ENCODE data around the gene SCG2.

The SCG2 gene, protein sequence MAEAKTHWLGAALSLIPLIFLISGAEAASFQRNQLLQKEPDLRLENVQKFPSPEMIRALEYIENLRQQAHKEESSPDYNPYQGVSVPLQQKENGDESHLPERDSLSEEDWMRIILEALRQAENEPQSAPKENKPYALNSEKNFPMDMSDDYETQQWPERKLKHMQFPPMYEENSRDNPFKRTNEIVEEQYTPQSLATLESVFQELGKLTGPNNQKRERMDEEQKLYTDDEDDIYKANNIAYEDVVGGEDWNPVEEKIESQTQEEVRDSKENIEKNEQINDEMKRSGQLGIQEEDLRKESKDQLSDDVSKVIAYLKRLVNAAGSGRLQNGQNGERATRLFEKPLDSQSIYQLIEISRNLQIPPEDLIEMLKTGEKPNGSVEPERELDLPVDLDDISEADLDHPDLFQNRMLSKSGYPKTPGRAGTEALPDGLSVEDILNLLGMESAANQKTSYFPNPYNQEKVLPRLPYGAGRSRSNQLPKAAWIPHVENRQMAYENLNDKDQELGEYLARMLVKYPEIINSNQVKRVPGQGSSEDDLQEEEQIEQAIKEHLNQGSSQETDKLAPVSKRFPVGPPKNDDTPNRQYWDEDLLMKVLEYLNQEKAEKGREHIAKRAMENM

DNA sequence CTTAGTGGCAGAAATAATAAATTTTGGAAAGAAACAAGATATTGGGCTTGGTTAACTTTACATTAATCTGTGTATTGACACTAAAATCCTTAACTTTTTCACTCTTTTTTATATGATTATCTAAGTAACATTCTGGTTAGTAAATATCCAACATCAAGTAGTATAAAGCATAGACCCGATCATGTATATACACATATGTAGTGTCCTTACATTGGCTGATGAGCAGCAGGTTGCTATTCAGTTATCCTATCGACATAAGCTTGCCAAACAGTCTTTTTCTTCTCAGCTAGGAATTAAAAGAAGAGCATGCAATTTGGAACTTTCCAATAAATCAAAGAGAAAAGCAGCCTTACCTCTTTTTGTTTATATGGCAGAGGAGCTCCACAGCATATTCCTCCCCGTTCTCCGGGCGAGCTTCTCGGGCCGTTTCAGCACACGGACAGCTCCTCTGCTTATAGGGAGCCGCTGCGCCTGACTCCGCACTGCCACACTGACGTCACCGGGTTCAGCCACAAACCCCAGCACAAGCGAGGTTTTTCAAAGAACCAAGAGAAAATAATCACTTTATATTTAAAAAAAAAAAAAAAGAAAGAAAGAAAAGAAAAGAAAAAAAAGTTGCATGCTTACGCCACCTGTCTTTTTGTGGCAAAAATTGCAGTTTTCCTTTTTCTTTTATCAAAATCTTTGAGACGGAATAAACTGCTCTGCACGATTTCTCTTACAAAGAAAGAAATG lies at the start of gene SCG2:
TSS of gene SCG2 (minus strand) at position 430 of the 735 bp plus-strand sequence. CDS start 3,079 bp downstream, outside the sequence.
- DNase-seq = peak; percentile 7

DNA sequence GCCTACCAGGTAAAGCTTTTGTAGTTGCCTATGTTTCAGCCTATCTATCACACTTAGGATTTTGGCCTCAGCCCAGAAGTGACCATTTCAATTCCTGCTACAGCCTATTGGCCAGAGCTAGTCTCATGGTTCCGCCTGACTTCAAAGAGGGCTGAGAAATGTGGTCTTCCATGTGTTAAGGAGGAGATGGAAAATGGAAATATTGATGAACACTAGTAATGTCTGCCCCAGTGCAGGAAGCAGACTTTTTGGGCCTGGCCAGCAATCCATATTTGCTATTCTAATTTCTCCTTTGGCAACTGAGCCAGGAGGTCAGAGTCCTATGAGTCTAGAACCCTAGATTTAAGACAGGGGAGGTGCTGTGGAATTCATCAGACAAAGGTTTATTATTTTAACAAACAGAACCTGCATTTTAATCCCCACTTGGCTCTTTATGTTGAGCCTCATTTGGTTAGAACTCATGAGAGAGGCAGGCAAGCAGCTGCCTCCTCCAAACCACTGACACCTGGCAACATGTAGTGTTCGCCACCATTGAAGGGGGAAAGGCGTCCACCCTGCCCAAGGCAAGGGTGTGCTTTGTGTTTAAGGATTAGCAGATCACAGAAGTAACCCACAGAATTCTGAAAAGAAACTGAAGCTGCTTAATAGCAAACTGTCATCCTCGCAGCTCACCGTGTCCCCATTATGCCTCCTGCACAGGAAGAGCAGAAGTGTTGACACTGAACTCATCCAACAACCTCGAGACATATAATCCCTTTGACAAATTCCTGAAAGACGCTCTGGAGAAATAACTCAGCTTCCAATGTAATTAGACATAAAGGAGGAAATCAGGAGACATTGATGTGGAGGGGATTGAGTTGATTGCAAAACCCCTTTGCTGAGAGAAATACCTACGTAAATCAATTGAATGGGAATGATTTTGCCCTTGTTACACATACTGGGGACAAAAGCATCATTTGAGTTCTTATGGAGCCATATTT lies 47.7 kb upstream of the SCG2 start:
- no peak for DNase-seq

DNA sequence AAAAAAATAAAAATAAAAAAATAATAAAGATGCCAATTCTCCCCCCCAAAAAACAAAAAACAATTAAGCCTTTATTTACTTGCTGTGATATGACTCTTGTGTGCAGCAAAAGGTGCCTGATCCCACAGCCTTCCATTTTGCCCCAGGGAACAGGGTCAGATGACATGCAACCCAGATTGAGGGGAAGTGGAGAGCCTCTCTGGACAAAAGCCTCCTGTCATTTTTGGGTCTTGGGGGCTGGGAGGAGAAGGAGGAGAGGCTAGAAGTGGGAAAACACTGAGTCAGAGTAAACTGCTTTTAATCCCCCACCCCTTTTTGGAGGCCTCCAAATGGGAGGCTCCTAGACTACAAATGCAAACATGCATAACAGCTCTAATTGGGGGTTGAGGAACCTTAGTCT lies 46.6 kb upstream of the SCG2 start:
- DNase-seq = no peak

DNA sequence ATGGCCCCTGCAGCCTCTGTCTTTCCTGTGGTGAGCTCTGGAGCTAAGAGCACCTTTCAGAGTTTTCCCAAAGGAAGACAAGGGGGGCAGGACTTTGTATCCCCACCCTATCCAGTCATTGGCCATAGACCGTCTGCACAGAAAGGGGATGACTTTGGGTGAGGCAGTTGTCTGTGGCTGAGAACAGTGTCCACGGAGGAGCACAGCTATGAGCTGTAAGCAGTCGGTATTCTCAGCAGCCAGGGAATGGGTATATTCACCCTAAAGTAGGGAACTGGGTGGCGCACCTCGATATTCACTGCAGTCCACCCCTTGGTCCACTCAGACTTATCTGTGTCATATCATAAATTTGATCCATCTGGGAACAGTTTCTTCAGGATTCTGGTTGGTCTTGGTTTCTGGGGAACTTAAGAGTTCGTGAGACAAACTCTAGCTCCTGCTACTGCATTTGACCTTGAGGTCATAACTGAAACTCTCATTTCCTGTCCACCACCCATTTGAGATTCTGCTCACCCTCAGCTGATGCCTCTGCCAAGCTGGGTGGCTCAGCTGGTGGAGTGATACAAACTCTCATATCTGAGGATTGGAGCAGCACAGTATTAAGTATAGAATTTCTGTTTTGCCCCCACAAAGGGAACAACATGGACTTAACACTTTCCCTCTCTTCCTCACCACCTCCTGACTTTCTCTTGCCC lies 45.2 kb upstream of the SCG2 start:
- no peak for DNase-seq

DNA sequence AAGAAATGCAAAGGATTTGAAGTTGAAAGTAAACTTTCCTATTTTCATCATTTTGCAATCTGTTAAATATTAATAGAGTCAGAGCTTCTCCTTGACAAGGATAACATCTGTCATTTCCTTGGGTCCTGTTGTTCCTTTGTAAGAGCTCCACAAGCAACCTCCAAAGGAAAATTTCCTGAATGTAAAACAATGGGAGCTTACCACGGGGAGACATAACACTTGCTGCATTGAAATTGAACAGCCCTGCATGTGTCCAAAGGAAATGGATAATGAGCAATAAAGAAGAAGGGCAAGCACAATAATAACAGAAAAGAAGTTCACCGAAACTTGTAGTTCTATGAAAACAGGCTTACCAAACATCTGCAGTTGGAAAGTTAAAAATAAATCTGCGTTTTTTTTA lies 42.0 kb upstream of the SCG2 start:
- no peak for DNase-seq

DNA sequence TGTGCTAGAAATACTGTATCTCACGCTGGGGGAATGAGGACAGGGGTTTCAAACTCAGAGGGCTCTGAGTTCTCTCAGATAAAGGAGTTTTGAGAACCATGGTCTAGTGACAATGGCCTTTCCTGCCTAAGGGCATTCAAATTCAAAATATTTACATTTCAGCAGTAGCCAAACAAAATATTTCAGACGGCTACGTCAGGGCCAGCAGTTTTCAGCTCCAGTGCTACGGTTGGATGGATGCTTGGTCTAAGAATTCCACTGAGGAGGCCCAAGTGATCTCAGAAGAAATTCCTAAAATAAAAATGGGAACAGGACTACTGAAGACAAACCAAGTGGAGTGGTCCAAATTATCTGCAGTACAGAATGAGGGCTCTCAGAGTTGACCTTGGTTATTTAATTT lies 41.1 kb upstream of the SCG2 start:
- no peak for DNase-seq

DNA sequence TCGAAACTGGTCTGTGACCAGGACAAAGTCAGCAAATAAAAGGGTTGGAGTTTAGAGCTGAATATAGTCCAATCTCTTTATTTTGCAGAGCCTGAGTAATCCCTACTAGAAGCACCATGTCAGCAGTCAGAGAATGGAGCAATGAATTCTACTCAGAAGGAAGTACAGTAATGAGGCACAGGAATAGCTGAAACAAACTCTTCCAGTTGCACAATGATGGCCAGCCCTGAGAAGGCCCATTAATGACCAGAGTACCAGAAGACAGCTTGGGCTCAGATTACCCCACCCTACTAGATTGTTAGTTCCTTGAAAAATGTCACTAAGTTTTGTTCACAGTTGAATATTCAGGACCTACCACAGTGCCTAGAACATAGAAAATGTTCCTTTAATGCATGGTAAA lies 40.3 kb upstream of the SCG2 start:
- no peak for DNase-seq

DNA sequence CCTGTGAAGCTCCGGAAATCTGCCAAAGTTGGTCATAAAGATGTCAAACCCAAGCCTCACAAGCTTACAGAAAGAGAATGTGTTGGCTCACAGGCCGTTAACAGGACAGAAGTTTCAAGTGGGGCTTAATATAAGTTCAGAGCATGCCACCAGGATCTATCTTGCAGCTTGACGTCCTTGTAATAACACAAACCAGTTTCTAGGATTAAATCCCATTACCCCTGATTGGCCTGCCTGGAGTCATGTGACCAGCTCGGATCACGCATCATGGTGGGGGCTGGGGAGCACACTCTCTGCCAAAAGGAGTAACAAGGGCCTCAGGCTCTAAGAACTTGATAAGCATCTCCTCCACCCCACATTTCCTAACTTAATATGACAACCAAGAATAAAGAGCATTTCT lies 38.9 kb upstream of the SCG2 start:
- no peak for DNase-seq

DNA sequence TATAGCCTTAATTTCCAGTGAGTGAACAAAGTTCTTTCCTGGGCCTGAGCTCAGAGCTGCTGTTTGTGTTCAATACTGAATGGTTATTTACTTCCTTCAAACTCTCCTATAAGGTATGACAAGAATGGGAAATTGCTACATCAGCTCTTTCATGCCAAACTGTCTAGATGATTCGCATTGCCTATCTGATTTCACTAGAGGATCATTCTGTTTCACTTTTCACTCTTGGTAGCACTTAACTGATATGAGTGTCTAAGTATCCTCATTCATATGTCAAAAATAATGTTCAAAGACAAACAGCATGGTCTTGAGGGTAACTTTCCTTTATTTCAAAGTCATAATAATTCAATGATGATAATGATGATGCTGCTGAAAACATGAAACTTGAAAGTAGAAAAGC lies 32.9 kb upstream of the SCG2 start:
- DNase-seq = no peak

DNA sequence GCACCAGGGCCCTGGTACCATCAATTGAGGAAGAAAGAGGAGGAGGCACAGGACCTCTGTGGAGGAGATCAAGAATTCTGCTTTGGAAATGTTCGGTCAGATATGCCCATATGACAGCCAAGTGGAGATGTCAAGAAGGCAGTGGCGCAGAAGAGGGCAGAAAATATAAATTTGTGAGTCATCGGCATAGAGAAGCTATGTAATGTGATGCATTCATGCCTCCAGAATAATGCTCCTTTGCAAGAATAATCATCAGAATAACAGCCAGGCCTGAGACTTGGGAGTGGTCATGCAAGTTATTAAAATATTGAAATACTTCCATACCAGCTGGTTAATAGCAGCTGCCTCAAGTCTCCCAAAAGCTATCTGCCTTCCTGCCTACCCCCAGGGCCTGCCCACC lies 32.1 kb upstream of the SCG2 start:
- no peak for DNase-seq

DNA sequence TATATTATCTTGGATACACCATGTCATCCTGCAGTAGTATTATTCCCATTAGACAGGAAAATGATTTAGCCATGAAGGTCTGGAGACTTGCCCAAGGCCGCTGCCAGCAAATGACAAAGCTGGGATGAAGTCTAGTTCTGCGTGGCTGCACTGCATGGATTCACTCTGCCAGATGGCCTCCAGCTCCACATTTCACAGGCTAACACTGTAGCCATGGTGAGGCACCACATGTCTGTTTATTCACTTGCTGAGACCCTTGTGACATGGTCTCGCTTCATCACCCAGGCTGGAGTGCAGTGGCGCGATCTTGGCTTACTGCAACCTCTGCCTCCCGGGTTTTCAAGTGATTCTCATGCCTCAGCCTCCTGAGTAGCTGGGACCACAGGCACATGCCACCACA lies 31.5 kb upstream of the SCG2 start:
- DNase-seq = no peak

DNA sequence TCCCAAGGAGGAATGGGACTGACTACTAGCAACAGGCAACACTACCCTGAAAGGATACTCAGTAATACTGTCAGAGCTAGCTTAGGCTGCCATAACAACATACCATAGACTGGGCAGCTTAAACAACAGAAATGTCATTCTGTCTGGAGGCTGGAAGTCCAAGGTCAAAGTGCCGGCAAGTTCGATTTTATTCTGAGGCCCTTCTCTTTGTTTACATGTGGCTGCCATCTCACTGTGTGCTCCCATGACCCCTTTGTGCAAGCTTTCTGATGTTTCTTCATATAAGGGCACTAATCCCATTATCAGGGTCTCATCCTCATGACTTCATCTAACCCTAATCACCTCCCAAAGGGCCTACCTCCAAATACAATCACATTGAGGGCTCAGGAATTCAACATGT lies 30.7 kb upstream of the SCG2 start:
- no peak for DNase-seq

DNA sequence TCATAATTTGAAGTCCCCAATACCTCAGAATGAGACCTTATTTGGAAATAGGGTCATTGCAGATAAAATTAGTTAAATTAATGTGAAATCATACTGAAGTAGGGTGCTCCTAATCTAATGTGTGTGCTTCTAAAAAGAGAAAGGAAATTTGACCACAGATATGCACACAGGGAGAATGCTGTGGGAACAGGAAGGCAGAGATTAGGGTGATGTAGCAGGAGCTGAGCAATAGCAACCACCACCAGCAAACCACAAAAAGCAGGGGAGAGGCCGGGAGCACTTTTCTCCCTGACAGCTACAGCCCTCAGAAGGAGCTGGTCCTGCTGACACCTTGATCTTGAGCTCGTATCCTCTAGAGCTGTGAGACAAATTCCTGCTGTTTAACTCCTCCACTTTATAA lies 24.6 kb upstream of the SCG2 start:
- no peak for DNase-seq

DNA sequence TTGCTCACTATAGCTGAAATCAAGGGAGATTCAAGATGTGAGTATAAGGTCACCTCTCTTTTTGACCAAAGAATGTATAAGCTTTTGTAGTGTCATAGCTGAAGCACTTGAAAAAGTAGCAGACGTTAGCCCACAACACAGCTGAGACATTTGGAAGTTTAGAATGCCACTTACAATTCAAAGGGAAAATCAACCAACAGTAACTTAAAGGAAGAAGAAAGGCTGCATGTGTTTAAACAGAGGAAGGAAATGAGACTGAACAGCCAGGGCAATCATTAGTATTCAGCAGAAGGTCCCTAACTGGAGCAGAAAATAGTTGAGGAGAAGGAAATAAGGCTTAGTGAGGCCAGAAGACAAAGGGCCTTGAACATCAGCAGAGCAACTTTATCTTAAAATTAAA lies 23.5 kb upstream of the SCG2 start:
- DNase-seq = no peak

DNA sequence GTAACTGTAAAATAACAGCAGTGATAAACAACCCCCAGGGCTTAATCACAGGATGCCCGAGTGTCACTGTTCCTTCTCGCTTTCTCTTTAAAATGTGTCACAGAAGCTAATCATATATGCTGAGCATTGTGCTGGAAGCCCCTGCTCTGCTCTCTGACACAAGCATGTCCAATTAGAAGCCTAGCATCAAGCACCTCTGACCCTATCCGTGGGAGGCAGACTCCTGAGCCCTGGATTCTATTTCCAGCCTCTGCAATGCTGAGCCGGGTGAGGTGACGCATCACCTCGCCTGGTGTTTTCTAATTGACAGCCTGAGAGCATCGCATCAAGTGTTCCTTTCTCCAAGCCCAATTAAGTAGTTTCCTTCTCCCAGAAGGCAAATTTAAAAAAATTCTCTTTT lies 19.7 kb upstream of the SCG2 start:
- no peak for DNase-seq

DNA sequence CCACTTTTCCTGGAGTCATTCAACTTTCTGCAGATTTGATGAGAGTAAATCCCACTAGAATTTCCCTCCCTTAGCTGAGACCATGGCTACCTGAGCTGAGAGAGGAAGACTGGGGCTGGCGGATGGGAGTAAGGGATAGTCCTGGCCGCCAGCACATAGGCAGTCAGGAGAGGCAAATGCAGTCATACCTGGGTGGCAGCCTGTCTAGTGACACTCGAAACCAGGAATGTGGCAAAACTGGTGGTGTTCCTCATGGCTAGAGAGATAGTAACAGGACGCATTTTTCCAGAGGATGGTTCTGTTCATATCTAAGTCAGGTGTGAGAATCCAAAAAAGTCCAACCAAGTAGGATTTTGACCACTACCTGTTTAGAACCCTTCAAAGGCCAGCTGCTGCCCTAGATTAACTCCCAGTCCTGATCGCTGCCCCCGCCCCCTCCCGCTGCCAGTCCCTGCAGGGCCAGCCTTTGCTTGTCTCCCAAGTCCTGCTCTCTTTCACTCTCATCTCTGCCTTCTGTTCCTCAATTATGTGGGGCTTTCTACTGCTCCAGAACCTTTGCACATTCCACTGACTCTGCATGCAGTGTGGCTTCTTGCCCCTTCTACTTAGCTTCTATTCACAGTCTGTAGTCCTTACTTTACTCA lies 17.4 kb upstream of the SCG2 start:
- no peak for DNase-seq

DNA sequence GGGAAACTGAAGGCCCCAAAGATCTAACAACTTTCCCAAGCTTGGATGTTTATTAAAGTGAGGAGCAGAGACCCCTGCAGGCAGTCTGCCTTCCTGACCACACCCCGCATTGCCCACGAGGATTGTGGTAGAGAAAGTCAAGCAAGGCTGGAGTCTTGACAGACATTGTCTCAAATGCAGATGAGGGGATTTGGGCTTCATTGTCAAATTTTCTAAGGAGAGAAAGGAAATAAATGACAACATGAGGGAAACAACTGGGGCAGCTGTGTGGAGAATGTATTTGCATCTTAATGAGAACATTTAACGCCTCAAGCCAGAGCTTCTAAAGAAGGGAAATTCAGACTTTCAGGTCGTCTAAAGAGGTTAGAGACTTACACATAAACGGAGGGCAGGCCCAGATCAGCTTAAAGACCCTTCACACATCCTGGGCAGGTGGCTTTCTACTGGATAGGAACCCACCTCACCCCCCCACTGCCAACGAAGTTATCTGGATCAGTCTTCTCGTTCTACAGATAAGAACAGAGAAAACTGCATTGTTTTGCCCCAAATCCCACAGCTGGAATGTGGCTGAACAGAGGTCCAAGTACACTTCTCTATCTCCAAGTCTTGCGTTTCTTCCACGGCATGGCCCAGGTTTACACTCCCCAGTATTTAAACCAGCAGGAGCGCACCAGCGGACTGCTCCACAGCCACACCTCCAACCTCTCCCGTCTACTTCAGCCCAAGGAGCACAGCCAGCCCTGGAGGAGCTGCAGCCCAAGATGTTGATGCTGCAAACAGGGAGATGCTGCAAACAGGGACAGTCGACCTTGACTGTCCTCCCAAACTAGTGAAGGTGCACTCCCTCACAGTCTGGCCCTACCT lies 16.2 kb upstream of the SCG2 start:
- no peak for DNase-seq

DNA sequence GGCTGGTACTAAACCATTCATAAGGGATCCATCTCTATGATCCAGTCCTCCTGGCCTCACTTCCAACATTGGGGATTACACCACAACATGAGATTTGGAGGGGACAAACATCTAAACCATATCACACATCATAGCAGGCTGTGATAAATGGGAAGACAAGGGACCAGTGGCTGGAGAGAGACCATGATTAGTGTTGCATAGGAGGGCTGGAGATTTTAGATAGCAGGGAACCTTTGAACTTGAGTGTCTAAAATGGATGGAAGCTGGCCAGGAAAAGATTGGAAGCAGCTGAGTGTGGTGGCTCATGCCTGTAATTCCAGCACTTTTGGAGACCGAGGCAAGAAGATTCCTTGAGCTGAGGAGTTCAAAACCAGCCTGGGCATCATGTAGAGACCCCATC lies 12.4 kb upstream of the SCG2 start:
- DNase-seq = no peak

DNA sequence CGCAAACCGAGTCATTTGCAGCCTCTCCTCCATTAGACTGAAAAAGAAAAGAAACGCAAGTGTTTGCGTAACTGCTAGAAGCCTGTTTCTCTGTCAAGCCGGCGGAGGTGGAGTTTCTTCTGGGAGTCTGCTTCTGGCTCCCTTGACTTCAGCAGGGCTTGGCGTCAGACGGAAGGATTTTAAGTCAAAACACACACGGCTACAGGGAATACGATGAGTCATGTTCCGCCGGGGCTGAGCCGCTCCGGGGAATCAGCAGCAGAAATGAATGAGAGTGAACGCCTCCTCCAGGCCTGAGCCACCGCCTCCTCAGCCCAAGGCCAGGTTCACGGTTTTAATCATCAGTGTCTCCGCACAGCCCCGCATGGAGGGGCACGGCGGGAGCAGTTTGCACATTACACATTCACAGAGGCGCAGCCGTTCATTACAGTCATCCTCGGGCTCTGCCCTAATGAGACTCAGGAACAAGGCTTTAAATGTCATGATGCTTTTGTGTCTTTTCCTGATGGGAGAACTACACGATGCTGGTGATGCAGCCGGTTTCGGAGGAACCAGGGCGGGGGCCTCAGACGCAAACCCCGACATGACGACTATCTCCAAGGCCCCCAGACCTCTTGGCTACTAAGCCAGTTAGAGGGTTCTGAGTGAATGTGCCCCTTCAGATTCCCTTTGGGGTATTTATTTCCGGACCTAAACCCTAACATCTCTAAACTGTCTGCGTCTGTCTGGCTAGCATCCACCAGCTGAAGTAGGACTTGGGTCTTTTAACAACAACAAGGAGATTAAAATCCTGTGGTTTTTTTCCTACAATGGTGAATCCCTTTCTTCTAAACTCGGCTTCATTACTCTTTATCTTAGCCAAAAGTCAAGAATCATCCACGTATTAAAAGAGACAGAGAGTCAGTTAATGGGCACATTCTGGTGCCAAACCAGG lies 11.1 kb upstream of the SCG2 start:
- DNase-seq = no peak

DNA sequence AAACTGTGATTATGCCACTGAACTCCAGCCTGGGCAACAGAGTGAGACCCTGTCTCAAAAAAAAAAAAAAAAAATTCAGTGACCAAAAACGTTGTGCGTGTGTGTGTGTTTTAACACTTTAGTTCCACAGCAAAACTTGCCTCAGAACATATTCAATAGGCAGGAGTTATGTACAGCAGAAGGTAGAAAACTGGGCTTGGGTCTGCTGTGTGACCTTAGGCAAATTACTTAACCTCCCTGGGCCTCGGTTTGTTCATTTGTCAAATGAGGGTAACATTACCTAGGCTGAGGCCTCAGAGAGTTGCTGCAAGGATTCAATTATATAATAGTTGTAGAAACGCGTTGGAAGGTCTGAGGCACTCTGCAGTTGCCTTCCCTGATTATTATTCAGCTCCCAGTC lies 10.3 kb upstream of the SCG2 start:
- no peak for DNase-seq

Measured in CD4-positive, alpha-beta T cell treated with Interleukin-12 subunit alpha and Interleukin-12 subunit beta, for 1 hour (primary cell).